ENCODE data around the gene HRH2.
"Not testable (repeated sequence)": the region's sequence is repeated elsewhere in the genome, so short reads cannot be mapped to it uniquely, and the experiment has no call there.

HRH2 gene, protein sequence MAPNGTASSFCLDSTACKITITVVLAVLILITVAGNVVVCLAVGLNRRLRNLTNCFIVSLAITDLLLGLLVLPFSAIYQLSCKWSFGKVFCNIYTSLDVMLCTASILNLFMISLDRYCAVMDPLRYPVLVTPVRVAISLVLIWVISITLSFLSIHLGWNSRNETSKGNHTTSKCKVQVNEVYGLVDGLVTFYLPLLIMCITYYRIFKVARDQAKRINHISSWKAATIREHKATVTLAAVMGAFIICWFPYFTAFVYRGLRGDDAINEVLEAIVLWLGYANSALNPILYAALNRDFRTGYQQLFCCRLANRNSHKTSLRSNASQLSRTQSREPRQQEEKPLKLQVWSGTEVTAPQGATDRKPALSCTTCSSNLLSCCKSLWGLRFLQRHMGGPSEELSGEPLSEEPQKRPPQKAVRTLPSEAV

GRCh38 chr5:175657593-175658271 lies at the start of gene HRH2:
Gene HRH2 (plus strand): TSS chr5:175658071. CDS start chr5:175683234, 25,163 bp downstream.
- peak; percentile 9 for DNase-seq

DNA sequence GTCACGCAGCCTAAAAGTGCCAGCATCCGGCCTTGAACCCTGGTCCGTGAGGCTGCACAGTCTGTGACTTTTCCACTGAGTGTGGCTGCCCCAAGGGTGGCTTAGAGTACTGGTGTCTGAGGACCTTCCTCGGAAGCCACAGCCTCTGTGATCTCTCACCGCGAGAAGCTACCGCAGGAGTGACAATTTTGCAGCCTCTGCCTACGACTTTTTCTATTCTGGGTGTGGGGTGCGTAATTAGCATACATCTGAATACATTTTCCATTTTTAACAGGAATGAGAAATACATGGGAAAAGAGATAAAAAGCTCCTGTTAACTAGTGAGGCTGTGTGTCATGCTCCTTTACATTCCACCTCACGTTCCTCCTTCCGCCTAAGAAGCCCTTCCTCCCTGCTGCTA lies 48.3 kb upstream of the HRH2 start:
- no peak for DNase-seq

- no peak for DNase-seq
These were observed 47.5 kb upstream of the HRH2 start for GRCh38 chr5:175610381-175610780.

DNA sequence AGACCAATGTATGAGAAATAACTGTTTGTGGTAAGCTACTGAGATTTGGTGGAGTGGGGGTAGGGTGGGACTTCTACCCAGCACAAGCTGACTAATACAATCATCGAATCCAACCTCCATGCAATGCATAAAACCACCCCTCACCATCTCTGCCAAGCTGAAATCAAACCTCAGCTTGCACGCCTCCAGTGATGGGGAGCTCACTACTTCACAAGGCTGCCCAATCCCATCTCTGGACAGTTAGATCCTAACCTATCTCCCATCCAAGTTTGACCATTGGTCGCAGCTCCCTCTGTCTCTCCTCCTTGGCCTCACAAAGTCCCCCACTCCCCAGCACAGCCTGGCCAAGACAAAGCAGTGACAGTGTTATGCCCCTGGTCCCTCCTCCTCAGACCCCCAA lies 47.0 kb upstream of the HRH2 start:
- no peak for DNase-seq

GRCh38 chr5:175614223-175614815 lies 43.6 kb upstream of the HRH2 start:
- no peak for DNase-seq

DNA sequence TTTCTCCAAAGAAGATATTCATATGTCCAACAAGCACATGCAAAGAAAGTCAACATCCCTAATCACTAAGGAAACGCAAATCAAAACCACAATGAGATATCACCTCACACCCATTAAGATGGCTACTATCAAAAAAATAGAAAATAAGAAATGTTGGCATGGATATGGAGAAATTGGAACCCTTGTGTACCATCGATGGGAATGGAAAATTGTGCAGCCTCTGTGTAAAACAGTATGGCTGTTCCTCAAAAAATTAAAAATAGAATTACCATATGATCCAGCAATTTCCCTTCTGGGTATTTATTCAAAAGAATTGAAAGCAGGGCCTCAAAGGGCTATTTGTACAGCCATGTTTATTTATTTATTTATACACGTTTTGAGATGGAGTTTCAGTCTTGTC lies 43.0 kb upstream of the HRH2 start:
- no peak for DNase-seq

- no peak for DNase-seq
These were observed 41.8 kb upstream of the HRH2 start for GRCh38 chr5:175616083-175616482.

DNA sequence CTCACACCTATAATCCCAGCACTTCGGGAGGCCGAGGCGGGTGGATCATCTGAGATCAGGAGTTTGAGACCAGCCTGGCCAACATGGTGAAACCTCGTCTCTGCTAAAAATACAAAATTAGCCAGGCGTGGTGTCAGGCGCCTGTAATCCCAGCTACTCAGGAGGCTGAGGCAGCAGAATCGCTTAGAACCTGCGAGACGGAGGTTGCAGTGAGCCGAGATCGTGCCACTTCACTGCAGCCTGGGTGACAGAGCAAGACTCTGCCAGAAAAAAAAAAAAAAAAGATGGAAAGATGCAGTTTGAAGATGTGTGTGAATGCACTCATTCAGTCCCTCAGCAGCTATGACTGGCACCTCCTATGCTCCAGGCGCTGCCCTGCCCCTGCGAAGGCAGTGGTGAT lies 41.3 kb upstream of the HRH2 start:
- DNase-seq: not testable (repeated sequence)

DNA sequence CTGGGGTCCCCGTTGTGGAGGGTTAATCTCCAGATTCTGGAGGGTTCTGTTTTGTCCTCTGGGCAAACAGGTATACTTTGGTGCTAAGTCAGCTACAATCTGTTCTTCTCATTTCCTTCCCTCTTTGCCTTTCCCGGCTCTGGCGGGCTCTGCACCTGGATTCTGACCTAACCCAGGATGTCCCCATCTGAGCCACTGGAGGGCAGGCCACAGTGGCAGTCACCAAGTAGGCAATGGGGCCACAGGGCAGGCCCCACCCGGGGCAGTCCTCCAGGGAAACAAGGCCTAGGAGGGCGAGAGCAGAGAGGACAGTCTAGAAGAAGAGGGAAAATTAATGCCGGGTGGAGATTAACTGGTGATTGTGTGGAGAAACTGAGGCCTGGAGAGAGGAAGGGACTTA lies 40.4 kb upstream of the HRH2 start:
- DNase-seq: no peak

DNA sequence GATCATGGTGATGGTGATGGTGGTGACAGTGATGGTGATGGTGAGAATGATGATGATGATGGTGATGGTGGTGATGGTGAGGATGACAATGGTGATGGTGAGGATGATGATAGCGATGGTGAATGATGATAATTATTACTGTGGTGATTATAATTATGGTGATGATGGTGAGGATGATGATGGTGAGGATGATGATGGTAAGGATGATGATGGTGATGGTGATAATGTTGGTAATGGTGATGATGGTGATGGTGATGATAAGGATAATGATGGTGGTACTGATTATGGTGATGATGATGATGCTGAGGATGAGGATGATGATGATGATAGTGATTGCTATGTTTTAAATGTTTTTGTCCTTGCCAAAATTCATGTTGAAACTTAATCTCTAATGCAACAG lies 37.3 kb upstream of the HRH2 start:
- no peak for DNase-seq

DNA sequence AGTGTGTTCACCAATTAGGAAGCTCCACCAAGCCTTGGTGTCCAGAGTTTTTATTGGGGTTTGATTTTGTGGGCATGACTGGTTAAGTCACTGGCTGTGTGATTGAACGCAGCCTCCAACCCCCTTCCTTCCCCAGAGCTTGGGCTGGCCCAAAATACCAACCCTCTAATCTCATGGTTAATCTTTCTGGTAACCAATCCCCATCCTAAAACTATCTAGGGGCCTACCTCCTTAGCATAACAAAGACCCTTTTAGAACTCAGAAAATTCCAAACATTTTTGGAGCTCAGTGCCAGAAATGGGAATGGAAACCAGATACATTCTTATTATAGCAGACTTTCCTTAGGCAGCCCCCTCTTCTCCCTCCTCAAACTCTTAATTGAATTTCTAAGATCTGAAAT lies 35.9 kb upstream of the HRH2 start:
- no peak for DNase-seq

- DNase-seq: no peak
These were observed 34.8 kb upstream of the HRH2 start for GRCh38 chr5:175623088-175623487.

DNA sequence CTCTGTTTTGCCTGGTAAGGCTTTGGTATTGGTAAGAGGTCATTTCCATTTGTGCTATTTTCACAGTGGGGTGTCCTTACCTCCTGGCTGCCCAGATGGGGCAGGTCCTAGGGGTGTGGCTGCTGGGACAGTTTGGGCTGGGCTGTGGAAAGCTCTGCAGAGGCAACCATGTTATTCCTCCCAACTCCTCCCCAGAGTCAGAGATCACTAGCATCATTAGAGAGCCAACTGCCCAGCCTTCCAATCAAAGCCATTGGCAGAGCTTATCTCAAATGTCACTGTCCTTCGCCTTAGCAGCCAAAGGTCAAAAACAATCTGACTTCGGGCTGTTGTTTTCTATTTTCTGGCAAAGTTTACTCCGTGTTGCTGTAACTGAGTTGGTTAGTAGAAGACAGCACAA lies 33.6 kb upstream of the HRH2 start:
- no peak for DNase-seq

DNA sequence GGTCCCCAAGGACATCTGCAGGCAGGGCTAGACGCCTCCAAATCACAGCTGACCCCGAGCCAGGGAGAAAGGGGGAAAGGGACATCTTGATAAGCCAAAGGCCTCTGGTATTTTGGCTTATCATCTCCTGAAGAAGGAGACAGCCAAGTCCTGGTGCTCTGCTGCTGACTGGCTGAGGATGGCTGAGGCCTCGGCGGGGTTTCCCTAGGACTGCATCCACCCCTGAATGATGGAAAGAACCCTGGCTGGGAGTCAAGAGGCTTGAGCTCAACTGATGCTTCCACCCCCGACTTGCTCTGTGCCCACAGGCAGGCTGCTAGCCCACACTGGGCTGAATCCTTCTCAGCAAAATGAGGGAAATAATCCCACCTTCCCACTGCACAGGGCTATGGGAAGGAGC lies 30.9 kb upstream of the HRH2 start:
- no peak for DNase-seq

- DNase-seq: no peak
These were observed 30.1 kb upstream of the HRH2 start for GRCh38 chr5:175627739-175628138.

GRCh38 chr5:175628668-175629067 lies 29.2 kb upstream of the HRH2 start:
- DNase-seq: no peak

DNA sequence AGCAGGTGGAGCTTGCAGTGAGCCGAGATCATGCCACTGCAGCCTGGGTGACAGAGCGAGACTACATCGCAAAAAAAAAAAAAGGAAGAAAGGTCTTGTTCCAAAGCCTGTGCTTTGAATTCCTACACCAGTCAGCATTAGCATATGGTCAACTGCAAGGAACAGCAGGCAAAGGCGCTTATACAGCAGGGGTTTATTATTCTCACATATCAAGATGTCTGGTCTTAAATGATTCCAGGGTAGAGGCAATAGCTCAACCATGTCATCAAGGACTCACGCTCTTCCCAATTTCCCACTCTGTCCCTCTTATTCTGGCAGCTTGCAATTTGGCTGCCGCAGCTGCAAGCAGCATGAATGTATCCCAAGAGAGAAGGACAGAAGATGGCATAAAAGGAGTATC lies 28.6 kb upstream of the HRH2 start:
- no peak for DNase-seq

GRCh38 chr5:175629793-175630192 lies 28.1 kb upstream of the HRH2 start:
- DNase-seq: no peak

DNA sequence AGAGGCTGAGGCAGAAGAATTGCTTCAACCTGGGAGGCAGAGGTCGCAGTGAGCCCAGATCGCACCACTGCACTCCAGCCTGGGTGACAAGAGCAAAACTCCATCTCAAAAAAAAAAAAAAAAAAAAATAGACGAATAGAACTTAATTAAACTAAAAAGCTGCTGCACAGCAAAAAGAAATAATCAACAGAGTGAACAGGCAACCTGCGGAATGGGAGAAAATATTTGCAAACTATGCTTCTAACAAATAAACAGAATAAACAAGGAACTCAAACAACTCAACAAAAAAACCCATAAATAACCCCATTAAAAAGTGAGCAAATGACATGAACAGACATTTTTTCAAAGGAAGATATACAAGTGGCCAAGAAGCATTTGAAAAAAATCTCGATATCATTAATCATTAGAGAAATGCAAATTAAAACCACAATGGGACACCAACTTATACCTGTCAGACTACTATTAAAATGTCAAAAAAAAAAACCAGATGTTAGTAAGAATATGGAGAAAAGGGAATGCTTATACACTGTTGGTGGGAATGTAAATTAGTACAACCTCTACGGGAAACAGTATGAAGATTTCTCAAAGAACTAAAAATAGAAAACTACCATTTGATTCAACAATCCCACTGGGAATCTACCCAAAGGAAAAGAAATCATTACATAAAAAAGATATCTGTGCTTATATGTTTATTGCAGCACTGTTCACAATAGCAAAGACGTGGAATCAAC lies 21.9 kb upstream of the HRH2 start:
- no peak for DNase-seq

GRCh38 chr5:175638305-175638704 lies 19.6 kb upstream of the HRH2 start:
- DNase-seq: no peak

DNA sequence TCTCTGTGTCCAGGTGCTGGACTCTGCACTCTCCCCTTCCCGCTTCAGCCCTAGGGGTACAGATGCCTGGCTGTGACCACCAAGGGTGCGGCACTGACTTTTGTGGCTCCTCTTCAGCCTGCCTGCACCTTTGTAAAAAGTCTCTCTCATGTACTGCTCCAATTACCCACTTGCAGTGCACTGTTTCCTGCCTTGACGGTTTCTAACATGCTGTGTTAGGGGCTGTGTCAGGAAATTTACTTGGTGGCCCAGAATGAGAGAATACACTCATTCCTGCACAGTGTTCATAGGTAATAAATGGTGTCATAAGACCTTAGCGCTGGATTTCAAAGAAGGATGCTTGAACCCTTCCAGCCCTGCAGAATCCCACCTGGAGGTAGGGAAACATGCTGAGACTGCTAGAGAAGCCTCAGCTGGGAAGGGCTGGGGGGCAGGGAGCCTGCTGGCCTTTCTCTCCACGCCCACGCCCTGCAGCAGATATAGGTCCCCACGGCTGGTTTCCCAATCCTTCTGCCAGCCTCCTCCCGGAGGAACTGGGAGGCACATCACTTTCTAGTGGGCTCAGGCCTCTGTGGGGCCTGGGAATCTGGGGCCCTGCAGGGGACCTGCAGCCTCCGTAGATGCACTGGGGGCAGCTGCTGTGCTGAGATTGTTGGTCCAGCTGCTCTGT lies 17.6 kb upstream of the HRH2 start:
- no peak for DNase-seq

GRCh38 chr5:175642998-175643397 lies 14.9 kb upstream of the HRH2 start:
- no peak for DNase-seq

GRCh38 chr5:175646251-175646650 lies 11.6 kb upstream of the HRH2 start:
- no peak for DNase-seq
